Stimulated activated CD8-positive, alpha-beta memory T cell treated with anti-CD3 and anti-CD28 coated beads, Interleukin-12 subunit alpha, Interleukin-12 subunit beta, amount 100 ng/mL, for 24 hours (primary cell): ENCODE results near the gene NELFE.
"Not testable (repeated sequence)": the region's sequence is repeated elsewhere in the genome, so short reads cannot be mapped to it uniquely, and the experiment has no call there.

ENCODE experiments used
- DNase-seq: peaks from one replicate; pipeline ENCODE4 v3.0.0-alpha.2; 2020; ENCODE audit errors: extremely low read depth

The NELFE gene

GRCh38 chr6:31958741-31959739, at the start of gene NELFE, which contains the start of gene SKIC2:
TSS of gene NELFE (minus strand) at chr6:31958971. CDS start at chr6:31958446, 525 bp downstream.
TSS of gene SKIC2 (plus strand) at chr6:31959175. CDS start at chr6:31959193, 18 bp downstream.
- peak; percentile 95 for DNase-seq

GRCh38 chr6:32008037-32008436, 49.3 kb upstream of the NELFE start:
- DNase-seq = not testable (repeated sequence)

- DNase-seq = not testable (repeated sequence)
Measured at GRCh38 chr6:32007086-32007485, 48.3 kb upstream of the NELFE start.

- DNase-seq = not testable (repeated sequence)
Measured at GRCh38 chr6:32005991-32006529, 47.3 kb upstream of the NELFE start.

- DNase-seq = not testable (repeated sequence)
Measured at GRCh38 chr6:32005538-32005880, 46.7 kb upstream of the NELFE start.

GRCh38 chr6:32004864-32005537, 46.2 kb upstream of the NELFE start:
- DNase-seq = not testable (repeated sequence)

GRCh38 chr6:32004393-32004792, 45.6 kb upstream of the NELFE start:
- not testable (repeated sequence) for DNase-seq

- not testable (repeated sequence) for DNase-seq
Measured at GRCh38 chr6:32003301-32003700, 44.5 kb upstream of the NELFE start.

- DNase-seq = not testable (repeated sequence)
Measured at GRCh38 chr6:32002546-32003268, 43.9 kb upstream of the NELFE start.

GRCh38 chr6:31996385-31996784, 37.6 kb upstream of the NELFE start:
- DNase-seq = not testable (repeated sequence)

- not testable (repeated sequence) for DNase-seq
Measured at GRCh38 chr6:31994421-31994820, 35.6 kb upstream of the NELFE start.

GRCh38 chr6:31989363-31989762, 30.6 kb upstream of the NELFE start:
- not testable (repeated sequence) for DNase-seq

- DNase-seq = not testable (repeated sequence)
Measured at GRCh38 chr6:31981744-31982143, 23.0 kb upstream of the NELFE start, which contains the start of gene C4A. TSS of gene C4A (plus strand) at chr6:31982057. CDS start at chr6:31982108, 51 bp downstream.

GRCh38 chr6:31980998-31981397, 22.2 kb upstream of the NELFE start:
- DNase-seq = not testable (repeated sequence)

- not testable (repeated sequence) for DNase-seq
Measured at GRCh38 chr6:31980195-31980876, 21.6 kb upstream of the NELFE start.

- no peak for DNase-seq
Measured at GRCh38 chr6:31979238-31979898, 20.6 kb upstream of the NELFE start.

- DNase-seq = no peak
Measured at GRCh38 chr6:31978831-31979230, 20.1 kb upstream of the NELFE start.

- DNase-seq = no peak
Measured at GRCh38 chr6:31977816-31978431, 19.2 kb upstream of the NELFE start.

- DNase-seq = not testable (repeated sequence)
Measured at GRCh38 chr6:31976065-31976464, 17.3 kb upstream of the NELFE start.
